GM18502 (cell line): Measurements from ENCODE around the gene KIF1A.

Experiments
- ATAC-seq: cut with Tn5 transposase; IDR thresholded peaks from one replicate; pipeline ENCODE4 v1.9.1; 2021; ENCODE audit warnings: mild to moderate bottlenecking; ENCODE audit not compliant: unreplicated experiment, poor library complexity

KIF1A gene

DNA sequence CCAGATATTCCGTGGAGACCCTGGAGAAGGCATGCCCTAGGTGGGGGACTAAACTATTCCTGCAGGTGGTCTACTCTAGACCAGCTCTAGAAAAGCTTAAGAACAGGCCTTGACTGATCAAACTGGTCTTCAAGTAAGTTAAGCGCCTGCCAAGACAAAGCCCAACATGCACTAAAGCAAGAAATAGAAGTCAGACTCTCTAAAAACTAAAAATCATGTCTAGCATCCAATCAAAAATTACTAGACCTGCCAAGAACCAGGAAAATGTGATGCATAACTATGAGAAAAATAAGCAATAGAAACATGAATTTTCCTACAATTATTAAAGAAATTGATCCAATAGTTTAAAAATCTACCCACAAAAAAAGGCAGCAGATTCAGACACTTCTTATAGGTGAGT lies 13.6 kb downstream of the KIF1A start:
- ATAC-seq: no peak

DNA sequence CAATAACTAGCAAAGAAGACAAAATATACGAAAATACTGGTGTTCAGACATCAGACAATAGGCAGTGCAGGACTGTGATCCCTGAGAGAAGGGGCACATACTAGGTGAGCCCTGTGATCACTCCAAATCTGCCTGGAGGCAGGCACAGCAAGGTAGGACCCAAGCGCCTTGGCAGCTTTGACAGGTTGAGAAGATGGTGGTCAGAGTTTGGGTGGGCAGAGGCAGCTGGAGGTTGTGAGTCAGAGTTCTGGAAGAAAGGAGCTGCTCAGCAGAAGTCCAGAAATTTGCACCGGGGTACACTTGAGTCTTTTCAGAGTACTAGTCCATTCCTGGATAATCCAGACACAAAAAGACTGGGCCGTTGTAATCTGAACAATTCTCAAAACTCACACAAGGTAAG lies 14.0 kb downstream of the KIF1A start:
- ATAC-seq: no peak

DNA sequence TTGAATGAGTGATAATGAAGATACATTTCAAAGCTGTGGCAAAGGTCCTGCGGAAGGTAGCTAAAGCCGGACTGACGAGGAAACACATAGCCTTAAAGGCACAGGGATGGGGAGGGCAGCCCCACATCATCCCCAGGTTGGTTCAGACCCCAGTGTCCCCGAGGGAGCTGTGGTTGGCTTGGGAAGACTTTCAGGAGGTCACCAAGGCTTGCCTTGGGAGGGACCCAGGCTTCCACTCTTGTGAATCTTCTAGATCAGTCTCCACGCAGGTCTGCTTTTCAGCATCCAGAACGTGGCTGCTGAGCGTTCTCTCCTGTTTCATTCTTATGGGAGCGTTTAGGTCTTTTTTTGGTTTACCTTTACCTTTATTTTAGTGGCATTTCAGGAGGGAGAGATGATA lies 16.8 kb downstream of the KIF1A start:
- ATAC-seq: no peak

DNA sequence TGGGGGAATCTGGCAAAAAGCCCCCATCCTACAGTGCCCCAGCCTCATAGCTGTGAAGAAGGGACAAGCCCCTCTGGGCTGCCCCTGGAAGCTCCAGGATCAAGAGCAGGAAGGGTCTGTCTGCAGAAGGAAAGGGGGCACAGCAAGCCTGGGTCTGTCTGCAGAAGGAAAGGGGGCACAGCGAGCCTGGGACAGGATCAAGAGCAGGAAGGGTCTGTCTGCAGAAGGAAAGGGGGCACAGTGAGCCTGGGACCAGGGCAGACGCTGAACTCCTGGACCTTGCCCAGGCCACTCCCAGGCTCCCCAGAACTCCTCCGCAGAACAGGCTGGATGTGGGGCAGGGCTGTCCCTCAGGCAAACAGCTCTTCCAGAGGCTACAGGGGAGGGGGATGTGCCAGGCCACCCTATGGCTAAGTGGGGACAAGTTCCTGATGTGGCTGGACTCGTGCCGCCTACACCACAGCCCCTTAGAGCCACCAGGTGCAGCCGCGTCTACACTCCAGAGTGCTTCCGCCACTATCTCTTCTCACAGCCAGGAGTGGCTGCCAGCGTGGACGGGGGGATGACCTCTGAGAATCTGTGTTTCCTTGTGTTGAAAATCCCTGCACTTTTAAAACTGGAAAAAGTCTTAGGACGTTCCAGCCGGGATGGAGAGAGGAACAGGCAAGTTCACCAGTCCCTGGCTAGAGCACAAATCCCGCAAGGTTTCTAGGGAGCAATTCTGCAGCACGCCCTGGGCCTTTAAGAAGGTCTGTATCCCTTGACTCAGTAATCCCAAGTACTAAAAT lies 20.8 kb downstream of the KIF1A start:
- ATAC-seq: no peak

DNA sequence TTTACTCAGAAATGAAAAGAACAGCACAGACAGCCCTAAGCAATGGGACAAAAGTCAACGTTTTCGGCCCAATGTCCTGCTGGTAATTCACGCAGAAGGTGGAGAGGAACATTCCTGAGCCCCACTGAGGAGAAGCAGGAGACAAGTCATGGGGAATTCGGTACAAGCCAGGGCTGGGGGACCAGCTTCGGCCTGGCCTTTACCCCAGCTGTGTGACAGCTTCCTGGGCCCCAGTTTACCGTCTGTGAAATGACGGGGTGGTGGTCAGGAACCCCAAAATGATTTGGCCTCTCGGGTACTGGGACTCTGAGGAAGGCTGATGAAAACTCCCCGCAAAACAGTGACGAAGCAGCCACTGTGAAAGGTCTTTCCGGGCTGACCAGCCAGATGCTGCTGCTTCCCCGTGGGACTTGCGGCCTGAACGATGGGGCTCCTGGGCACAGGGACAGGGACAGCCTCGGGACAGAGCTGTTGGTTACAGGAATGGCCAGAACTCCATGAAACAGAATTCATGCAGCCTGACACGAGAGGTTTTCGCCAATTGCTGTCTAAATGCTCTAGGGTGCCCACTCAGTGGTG lies 21.6 kb downstream of the KIF1A start:
- no peak for ATAC-seq

DNA sequence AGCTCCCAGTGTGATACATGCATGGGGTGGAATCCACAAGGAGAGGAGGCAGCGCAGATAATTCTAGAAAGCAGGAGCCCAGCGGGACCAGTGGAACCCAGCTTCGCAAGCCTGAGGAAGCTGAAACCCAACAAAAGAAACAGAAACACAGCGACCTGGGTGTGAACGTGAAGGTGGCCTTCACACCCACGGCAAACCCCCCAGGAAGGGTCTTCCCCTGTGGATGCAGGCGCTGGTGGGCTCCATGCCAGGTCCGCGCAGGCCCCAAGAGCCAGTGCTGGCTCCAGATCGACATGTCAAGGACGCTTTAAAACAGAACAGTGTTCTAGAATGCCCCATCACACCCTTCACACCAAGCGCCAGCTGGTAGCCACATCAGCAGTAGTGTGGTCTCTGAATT lies 22.1 kb downstream of the KIF1A start:
- ATAC-seq: no peak

DNA sequence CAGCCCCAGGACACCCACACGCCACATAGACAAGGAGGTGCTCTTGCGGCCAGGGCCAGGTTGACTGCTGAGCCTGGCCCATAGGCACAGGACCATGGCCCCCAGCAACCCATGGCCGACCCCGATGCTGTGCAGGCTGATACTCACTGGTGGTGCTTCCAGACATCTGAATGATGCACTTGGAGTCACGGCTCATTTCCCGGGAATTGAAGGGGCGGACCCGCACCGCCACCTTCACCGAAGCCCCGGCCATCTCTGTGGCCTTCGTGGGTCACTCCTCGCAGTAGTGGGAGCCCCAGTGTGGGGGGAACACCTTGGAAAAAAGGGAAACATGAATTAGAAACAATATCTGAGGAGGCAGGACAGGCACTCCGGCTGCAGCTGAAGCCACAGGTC lies 22.5 kb downstream of the KIF1A start:
- no peak for ATAC-seq

DNA sequence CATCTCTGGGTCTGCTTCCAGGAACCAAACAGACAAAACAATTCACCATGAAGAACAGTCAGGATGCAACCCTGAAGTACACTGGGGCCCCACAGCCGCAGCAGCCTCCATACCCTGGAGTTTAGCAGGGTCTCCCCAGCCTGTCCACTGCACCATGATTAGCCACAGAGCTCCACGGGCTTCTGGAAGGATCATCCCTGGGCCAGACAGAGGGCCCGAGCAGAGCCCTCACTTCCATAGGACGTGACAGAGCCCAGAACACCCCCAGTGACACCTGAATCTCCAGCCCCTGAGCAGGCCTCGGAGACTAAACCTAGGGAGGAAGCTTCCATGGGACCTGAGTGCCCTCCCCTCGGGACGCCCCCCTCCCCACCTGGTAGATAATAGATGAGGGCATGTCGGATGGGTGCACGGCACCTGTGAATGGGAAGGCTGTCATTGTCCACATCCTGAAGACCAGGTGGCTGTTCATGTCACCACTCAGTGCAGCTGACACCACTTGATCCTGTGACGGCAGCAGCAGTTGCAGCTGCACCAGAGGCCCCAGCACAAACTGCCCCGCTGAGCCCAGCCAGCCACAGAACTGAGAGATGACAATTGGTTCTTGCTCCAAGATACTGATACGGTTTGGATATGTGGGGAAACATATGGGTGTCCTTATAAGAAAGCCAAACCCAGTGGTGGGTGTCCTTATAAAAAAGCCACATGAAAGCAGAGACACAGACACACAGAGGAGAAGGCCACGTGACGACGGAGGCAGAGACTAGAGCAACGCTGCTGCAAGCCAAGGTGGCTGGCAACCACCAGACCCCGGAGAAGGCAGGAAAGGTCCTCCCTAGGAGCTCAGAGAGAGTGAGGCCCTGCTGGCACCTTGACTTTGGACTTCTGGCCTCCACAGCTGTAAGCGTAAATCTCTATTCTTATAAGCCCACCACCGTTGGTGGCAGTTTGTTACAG lies 23.2 kb downstream of the KIF1A start:
- no peak for ATAC-seq

DNA sequence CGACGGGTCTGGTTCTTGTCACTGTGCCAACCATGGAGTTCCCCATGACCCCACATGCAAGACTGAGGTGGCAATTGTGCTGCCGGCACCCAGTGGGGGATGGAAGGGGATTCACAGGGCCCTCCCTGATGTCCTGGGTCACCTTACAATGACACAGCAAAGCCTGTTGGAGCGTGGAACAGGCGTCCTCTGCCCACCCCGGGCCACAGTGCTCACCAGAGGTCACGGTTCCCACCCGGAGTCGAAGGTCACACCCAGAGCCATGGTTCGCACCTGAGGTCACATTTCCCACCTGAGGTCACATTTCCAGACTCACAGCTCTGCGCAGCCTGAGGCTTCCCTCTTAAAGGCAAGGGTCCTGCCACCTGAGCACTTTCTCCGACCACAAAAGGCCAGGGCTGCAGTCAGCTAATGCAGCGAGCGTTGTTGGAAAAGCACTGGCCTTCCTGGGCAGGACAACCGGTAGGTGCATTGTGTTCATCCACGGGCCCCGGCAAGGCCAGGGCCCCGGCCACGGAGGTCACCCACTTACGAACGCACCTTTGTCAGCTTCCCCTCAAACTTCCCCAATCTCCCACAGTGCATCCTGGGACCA lies 24.0 kb downstream of the KIF1A start:
- ATAC-seq: no peak

DNA sequence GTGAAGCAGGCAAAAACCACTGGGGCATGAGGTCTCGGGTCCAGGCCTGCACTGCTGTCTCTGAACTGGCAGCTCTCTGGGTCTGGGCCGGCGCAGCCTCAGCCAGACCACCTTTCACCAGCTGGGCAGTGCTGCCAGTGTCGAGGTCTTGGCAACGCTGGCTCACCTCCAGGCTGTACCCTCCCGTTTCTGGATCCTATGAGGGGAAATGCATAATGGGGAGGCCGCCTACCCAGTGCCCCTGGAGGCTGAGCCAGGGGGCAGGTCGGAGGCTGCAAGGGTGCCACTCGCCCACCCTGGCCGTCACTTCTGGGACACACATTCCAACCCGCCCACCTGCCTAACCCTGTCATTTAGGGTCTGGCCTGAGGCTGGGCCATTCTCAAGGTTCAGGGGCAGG lies 24.6 kb downstream of the KIF1A start:
- no peak for ATAC-seq

DNA sequence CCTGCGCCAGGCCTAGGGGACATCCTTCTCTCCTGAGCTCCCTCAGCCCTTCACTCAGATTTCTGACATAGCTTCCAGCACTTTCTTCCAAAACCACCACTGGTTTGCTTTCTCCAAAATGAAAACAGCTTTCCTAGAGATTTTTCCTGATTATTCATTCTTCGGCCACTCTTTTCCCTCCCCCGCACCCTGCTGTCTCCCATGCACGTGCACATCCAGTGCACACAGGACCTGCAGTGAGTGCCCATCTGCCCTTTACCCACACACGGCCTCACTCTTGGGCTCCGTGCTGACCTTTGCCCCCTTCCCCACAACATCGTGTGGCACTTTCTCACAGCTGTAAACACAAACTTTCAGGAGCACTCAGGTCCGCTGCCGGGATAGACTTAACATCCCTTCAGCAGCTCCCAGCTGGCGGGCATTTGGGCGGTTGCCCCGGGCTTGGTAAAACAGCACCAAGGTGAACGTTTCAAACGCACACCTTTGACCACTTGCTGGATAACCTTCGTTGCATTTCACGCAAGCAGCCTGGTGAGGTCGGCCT lies 25.8 kb downstream of the KIF1A start:
- ATAC-seq: no peak

DNA sequence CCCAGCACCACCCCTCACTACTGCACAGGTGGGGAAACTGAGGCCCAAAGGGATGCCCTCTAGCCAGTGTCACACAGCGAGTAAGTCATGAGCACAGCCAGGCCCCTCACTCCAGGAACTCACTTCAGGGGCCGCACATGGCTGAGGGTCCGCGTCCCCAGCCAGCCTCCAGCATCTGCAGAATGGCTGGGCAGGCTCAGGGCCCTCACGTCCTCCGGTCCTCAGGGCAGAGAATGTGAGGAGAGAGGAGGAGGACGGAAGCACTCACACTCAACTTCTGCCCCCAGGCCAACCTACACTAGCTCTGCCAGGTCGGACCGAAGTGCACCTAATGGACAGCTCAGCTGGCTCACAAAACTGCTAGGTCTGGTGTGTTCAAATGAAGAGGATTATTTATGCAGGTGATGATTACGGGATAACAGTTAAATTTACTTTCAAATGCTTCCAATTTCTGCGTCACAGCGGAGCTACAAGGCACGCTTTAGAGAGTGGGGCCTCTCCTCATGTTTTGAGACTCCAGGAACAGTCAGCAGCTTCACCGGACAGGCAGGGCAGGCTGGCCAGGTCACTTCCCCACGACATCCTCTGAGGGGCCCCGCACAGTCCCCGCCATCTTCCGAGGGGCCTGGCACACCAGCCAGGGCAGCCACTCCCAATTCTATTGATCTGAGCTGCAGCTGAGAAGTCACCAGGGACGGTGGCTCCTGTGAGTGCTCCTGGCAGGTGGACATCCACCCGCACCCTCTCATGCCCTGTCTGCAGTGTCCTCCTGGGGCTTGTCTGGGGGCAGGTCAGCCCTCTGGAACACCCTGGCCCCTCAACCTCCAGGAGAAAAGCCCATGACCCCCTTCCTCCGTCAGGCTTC lies 26.5 kb downstream of the KIF1A start:
- ATAC-seq: no peak

DNA sequence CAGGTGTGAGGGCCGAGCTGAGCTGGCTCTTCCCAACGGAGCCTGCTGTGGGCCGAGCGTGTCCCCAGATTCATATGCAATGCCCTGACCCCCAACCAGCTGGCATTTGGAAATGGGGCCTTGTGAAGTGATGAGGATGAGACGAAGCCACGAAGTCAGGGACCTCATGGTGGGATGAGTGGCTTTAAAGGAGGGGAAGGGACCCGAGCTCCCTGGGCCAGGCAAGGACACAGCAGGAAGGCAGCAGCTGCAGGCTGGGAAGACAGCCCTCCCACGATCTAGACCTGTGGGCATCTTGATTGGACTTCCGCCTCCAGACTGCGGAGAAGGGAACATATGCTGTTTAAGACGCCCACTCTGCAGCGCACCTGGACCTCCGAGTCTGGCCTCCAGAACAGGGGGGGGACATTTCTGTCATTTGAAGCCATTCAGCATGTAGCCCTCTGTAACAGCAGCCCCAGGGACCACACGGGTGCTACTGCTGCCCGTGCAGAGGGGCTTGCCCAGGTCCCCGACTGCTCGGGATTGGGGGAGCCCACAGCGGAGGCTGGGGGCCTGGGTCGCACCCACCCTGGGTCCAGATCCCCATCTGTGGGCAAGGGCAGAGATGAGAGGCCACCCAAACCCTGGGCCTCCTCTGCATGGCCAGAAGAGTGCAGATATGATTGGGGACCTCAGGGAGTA lies 27.2 kb downstream of the KIF1A start:
- ATAC-seq: no peak

DNA sequence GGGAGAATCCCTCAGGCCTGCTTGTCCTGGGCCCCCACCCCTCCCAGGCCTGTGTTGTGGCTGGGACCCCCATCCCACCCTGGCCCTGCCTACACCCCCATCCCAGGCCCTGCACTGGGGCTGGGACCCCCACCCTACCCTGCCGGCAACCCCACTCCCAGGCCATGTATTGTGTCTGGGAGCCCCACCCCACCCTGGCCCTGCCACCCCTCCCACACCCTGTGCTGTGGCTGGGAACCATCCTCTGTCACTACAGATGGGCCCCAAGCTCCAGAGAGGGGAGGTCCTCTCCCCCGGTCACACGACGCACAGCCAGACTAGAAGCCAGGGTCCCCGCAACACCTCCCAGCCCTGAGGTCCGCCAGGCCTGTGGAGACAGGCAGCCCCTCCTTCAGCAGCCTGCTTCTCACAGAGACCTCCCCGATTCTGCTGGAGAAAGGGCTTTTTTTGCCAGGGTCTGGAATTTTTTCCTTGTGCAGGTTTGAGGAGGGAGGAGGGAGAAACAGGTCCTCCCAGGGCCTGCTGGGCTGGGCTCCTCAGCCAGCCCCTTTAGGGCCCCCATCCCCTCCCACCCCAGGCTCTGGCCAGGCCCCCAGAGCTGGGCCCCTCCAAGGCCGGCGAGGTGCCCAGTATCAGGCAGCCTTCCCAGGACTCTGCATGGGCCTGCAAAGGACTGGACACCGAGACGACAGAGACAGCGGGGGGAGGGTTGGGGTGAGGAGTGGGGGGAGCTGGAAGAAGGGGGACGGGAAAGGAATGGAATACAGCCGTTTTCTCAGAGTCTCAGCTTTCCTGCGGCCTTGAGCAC lies 28.0 kb downstream of the KIF1A start:
- no peak for ATAC-seq

DNA sequence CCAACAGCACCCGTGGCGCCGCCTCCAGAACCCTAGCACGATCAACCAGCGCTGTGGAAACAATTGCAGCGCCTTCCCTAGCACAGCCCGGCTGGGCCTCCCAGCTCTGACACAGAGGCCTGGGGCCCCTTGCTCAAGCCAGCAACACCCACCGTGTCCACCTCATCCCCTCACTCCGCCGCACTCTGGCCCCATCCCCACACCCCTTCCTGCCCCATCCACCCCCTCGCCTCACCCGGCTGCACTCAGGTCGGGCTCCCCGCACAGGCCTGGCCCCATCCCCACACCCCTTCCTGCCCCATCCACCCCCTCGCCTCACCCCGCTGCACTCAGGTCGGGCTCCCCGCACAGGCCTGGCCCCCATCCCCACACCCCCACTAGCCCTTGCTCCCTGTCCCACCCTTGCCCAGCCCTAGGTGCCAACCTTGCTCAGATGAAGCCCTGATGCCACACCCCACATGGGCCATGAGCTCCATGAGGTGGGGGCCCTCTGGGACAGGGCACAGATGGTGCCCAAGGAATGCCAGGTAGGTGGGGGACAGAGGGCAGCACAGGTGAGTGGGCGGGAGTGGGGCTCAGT lies 28.7 kb downstream of the KIF1A start:
- ATAC-seq: no peak

DNA sequence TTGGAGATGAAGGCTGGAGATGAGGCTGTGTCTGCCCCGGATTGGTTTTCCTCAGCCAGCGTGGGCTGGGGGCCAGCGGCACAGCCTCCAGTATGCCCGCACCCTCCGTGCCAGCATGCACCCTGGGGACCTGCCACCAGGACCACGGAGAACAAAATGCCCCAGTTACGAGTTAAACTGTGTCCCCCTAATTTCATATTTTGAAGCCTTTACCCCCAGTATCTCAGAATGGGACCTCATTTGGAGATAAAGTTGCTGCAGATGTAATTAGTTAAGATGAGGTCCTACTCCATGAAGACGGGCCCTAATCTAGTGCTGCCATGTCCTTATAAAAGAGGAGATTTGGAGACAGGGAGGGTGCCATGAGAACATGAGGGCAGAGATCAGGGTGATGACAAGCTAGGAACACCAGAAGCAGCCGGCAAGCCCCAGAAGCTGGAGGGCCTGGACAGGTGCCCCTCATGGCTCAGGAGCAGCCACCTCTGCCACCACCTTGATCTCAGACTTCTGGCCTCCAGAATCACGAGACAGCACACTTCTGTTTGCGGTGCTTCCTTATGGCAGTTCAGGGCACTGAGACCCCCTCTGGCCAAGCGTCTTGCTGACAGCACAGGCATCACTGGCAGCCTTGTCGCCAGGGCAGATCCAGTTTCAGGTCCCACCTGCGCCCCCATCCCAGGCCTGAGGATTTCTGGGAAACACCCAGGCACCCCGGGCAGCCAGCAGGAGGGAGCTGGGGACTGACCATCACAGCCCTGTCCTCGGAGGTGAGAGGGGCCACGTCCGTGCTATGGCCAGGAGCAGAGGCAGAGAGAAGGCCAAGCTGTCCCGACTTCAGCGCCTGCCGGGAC lies 29.4 kb downstream of the KIF1A start:
- no peak for ATAC-seq
